Testis (tissue), 2 donors: ENCODE results near the gene ANKRD13D.

Source experiments
- POLR2A ChIP-seq: fragments of 450-650 bp; IDR thresholded peaks from one replicate; pipeline ENCODE4 v1.6.1; 2017; ENCODE audit warnings: antibody characterized with exemption, mild to moderate bottlenecking, moderate library complexity
- TF ChIP-seq, protein P1 (sequence below), 3 experiments: fragments of 450-650 bp in 2 of 3; fragments of 200-600 bp in 1 of 3; sonication (generic) in 1 of 3; IDR thresholded peaks; one replicate each; pipeline ENCODE4 v1.5.1; 2016 to 2019; ENCODE audit warnings: antibody characterized with exemption in 3 of 3, mild to moderate bottlenecking in 2 of 3, moderate library complexity in 1 of 3

DNA sequence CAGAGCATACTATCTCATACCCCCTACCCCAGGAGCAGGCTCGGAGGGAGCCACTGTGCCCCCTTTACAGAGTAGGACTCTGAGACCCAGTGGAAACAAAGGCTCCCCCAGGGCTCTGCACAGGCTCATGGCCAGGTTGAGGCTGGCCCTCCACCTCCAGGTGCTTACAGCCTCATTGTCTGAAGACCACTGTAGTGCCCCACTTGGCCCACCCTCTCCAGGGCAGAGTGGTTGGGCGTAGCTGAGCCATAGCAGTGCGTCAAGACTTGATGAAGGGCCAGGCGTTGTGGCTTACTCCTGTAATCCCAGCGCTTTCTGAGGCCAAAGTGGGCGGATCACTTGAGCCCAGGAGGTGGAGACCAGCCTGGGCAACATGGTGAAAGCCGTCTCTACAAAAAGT, 1.7 kb downstream of the ANKRD13D start:
- TF ChIP-seq, protein P1, sequence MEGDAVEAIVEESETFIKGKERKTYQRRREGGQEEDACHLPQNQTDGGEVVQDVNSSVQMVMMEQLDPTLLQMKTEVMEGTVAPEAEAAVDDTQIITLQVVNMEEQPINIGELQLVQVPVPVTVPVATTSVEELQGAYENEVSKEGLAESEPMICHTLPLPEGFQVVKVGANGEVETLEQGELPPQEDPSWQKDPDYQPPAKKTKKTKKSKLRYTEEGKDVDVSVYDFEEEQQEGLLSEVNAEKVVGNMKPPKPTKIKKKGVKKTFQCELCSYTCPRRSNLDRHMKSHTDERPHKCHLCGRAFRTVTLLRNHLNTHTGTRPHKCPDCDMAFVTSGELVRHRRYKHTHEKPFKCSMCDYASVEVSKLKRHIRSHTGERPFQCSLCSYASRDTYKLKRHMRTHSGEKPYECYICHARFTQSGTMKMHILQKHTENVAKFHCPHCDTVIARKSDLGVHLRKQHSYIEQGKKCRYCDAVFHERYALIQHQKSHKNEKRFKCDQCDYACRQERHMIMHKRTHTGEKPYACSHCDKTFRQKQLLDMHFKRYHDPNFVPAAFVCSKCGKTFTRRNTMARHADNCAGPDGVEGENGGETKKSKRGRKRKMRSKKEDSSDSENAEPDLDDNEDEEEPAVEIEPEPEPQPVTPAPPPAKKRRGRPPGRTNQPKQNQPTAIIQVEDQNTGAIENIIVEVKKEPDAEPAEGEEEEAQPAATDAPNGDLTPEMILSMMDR (IDR thresholded peaks at IDR 0.05): no peak
- TF ChIP-seq POLR2A: no peak
